MG63 (cell line): ENCODE results near the gene TCP11L1. TPM values are rescaled to one million over a fixed set of nuclear protein-coding genes. Genes with fewer than 3 reads are reported as not detected.
"Not testable (repeated sequence)": the region's sequence is repeated elsewhere in the genome, so short reads cannot be mapped to it uniquely, and the experiment has no call there.

Experiments used
- DNase-seq: peaks from one replicate; pipeline ENCODE4 v3.0.0-alpha.2; 2020
- H3K27me3 ChIP-seq: fragments of 250-450 bp; sonication (Bioruptor Pico); 2 replicates; pipeline ENCODE4 v1.5.1; 2020; ENCODE audit warnings: mild to moderate bottlenecking, moderate library complexity
- H3K36me3 ChIP-seq: fragments of 250-450 bp; sonication (Bioruptor Pico); 2 replicates; pipeline ENCODE4 v1.5.1; 2020; ENCODE audit warnings: mild to moderate bottlenecking, moderate library complexity
- H3K4me3 ChIP-seq: fragments of 250-450 bp; sonication (Bioruptor Pico); 2 replicates; pipeline ENCODE4 v1.5.1; 2020; ENCODE audit warnings: mild to moderate bottlenecking, moderate library complexity
- H3K9me3 ChIP-seq: fragments of 250-450 bp; sonication (Bioruptor Pico); 2 replicates; pipeline ENCODE4 v1.5.1; 2020; ENCODE audit warnings: mild to moderate bottlenecking, moderate library complexity
- total RNA-seq: library from RNA; depleted of rRNA; stranded (reverse); fragments of >200 nt; shearing (Covaris generic); gene quantifications from 2 replicates; pipeline ENCODE4 v1.2.3, GENCODE V29; 2014; ENCODE audit warnings: low replicate concordance; rRNA removed

Gene TCP11L1
- total RNA-seq, 1 experiment from 2014 or later, result 8.4 TPM

DNA sequence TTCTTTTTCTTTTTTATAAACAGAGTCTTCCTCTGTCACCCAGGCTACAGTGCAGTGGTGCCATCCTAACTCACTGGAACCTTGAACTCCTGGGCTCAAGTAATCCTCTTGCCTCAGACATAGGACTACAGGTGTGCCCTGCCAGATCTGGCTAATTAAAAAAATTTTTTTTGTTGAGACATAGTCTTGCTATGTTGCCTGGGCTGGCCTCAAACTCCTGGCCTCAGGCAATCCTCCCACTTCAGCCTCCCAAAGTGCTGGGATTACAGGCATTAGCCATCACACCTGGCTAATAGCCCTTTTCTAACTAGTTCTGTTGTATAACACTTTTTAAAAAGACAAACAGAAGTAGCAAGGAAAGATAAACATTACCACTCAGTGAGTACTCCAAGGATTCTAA, 64.5 kb downstream of the TCP11L1 start:
- DNase-seq, result no peak
- peaks cover 12% of the 10 kb centered on the region for H3K36me3 ChIP-seq
- H3K9me3 ChIP-seq, result no peaks in the 10 kb centered on the region
- H3K27me3 ChIP-seq, result no peaks in the 10 kb centered on the region
- no peak overlapping the region for H3K4me3 ChIP-seq

DNA sequence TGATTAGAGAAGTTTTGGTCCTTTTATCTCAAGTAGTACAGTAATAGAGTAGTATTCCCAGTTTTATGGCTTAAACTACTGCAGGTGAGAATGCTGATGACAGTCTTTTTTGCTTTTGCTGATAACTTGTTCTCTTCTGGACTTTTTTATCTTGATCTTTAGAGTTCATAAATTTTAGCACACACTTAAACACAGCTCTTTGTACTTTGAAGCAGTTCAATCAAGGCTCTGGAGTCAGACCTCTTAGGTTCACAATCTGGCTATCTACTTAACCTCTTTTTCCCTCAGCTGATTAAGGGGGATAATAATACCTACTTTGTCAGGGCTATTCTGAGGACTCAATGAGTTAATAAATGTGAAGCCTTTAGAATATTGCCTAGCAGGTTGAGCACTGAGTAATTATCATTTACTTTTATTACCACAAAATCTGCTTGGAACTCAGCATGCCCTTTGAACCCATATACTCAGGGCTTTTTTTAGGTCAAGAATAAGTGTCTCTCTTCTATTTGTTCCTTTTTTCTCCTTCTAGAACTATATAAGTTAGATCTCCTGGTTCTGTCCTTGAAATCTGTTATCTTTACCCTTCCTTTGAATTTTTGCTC, 70.0 kb downstream of the TCP11L1 start:
- no peaks in the 10 kb centered on the region for H3K27me3 ChIP-seq
- DNase-seq, result no peak

GRCh38 chr11:33110083-33110482, 70.7 kb downstream of the TCP11L1 start:
- H3K27me3 ChIP-seq, result no peaks in the 10 kb centered on the region
- no peak overlapping the region for H3K4me3 ChIP-seq
- H3K36me3 ChIP-seq, result peaks cover 3% of the 10 kb centered on the region
- DNase-seq, result no peak
- H3K9me3 ChIP-seq, result no peaks in the 10 kb centered on the region

More for the DNA sequence above, 70.0 kb downstream of the TCP11L1 start:
- H3K4me3 ChIP-seq, result no peak overlapping the region
- no peaks in the 10 kb centered on the region for H3K9me3 ChIP-seq
- peaks cover 6% of the 10 kb centered on the region for H3K36me3 ChIP-seq

DNA sequence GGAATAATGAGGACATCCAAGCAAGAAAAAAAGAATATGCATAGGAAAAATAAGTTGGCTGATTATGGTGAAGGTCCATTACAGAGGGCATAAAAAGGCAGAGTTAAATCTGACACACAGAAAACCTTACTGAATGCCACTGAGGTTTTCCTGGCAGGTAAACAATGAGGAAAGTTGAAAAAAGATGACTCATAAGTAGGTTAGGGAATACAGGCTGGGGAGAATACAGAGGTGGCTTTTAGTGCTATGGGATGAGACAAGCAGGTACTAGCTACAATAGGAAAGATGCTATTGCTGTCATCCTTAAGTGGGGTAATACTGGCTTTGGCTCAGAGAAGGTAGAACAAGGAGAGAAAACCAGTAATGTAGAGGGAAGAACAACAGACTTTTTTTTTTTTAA, 77.2 kb downstream of the TCP11L1 start:
- Histone ChIP-seq H3K27me3 (no peaks in the 10 kb centered on the region), H3K9me3 (no peaks in the 10 kb centered on the region), H3K4me3 (no peak overlapping the region), H3K36me3 (no peaks in the 10 kb centered on the region)
- no peak for DNase-seq

DNA sequence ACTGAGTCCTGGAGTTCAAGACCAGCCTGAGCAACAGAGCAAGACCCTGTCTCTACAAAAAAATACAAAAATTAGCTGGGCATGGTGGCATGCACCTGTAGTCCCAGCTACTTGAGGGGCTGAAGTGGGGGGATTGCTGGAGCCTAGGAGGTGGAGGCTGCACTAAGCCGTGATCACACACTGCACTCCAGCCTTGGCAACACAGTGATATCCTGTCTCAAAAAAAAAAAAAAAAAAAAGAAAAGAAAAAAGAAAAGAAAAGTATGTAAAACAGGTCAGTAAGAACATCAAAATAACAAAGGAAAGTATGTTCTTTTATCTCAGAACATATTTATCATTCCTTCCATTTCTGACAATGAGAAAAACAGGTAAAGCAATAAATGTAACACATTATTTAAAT, 83.3 kb downstream of the TCP11L1 start:
- not testable (repeated sequence) for H3K27me3 ChIP-seq, H3K36me3 ChIP-seq, DNase-seq, H3K4me3 ChIP-seq, H3K9me3 ChIP-seq

Other genes with a start within 250 kb of the TCP11L1 start
- gene CCDC73, start 244.9 kb upstream of the TCP11L1 start, total RNA-seq, result not detected in 2 replicates
- 0.13 and 1.4 TPM in 2 replicates for gene PRRG4, start 209.6 kb upstream of the TCP11L1 start, total RNA-seq
- 5.7 and 10.4 TPM in 2 replicates for gene QSER1, start 146.8 kb upstream of the TCP11L1 start, total RNA-seq
- 4.8 and 6.2 TPM in 2 replicates for gene DEPDC7, start 23.7 kb upstream of the TCP11L1 start, total RNA-seq
- gene CSTF3, start 121.9 kb downstream of the TCP11L1 start, total RNA-seq, result 13.3 and 21.0 TPM in 2 replicates
- gene HIPK3, start 217.8 kb downstream of the TCP11L1 start, total RNA-seq, result 36.4 and 47.7 TPM in 2 replicates